Mesendoderm (in vitro differentiated cells): ENCODE measurements around the gene NPW.
A peak's percentile ranks its signal among the peaks of the same experiment; 100 is the strongest.

Source experiments
- DNase-seq: peaks from one replicate; pipeline ENCODE4 v3.0.0; 2013
- H2AK5ac ChIP-seq: 2 replicates; pipeline ENCODE4 v1.6.1; 2013; ENCODE audit warnings: low read length, inconsistent platforms
- H2BK120ac ChIP-seq: 2 replicates; pipeline ENCODE4 v1.6.1; 2013; ENCODE audit warnings: low read depth, mild to moderate bottlenecking, low read length, moderate library complexity, mixed read lengths
- H2BK15ac ChIP-seq: replicated peaks from 2 replicates; pipeline ENCODE4 v1.6.1; 2013; ENCODE audit warnings: low read depth, mild to moderate bottlenecking, moderate library complexity
- H2BK5ac ChIP-seq: 2 replicates; pipeline ENCODE4 v1.6.1; 2013; ENCODE audit warnings: low read length, inconsistent platforms
- H3K18ac ChIP-seq: 2 replicates; pipeline ENCODE4 v1.6.1; 2013; ENCODE audit warnings: mild to moderate bottlenecking, low read length, mixed read lengths
- H3K23ac ChIP-seq: one replicate; pipeline ENCODE4 v1.6.1; 2013; ENCODE audit warnings: low read length
- H3K27ac ChIP-seq: 2 replicates; pipeline ENCODE4 v1.5.1; 2013; ENCODE audit warnings: low read depth, mild to moderate bottlenecking, inconsistent platforms, low read length, moderate library complexity
- H3K27me3 ChIP-seq: 2 replicates; pipeline ENCODE4 v1.6.1; 2013; ENCODE audit warnings: low read length, control low read depth, mild to moderate bottlenecking, inconsistent platforms; ENCODE audit not compliant: insufficient read depth, poor library complexity
- H3K36me3 ChIP-seq: 2 replicates; pipeline ENCODE4 v1.6.1; 2013; ENCODE audit warnings: low read length, inconsistent platforms; ENCODE audit not compliant: control insufficient read depth, insufficient read depth
- H3K4ac ChIP-seq: one replicate; pipeline ENCODE4 v1.6.1; 2013; ENCODE audit warnings: low read depth, mild to moderate bottlenecking, low read length, moderate library complexity
- H3K4me1 ChIP-seq: 2 replicates; pipeline ENCODE4 v1.6.1; 2013; ENCODE audit warnings: low read depth, low read length, inconsistent platforms; ENCODE audit not compliant: control insufficient read depth
- H3K4me2 ChIP-seq: 2 replicates; pipeline ENCODE4 v1.6.1; 2013; ENCODE audit warnings: low read length
- H3K4me3 ChIP-seq: 2 replicates; pipeline ENCODE4 v1.5.1; 2013; ENCODE audit warnings: mild to moderate bottlenecking, low read length
- H3K56ac ChIP-seq: one replicate; pipeline ENCODE4 v1.6.1; 2013; ENCODE audit warnings: low read length
- H3K79me1 ChIP-seq: 2 replicates; pipeline ENCODE4 v1.6.1; 2013; ENCODE audit warnings: low read length, inconsistent platforms
- H3K79me2 ChIP-seq: 2 replicates; pipeline ENCODE4 v1.6.1; 2013; ENCODE audit warnings: mild to moderate bottlenecking, low read length; ENCODE audit not compliant: control insufficient read depth, insufficient read depth
- H3K9ac ChIP-seq: 2 replicates; pipeline ENCODE4 v1.6.1; 2013; ENCODE audit warnings: low read length, inconsistent platforms
- H4K5ac ChIP-seq: one replicate; pipeline ENCODE4 v1.6.1; 2013; ENCODE audit warnings: low read length
- H4K8ac ChIP-seq: one replicate; pipeline ENCODE4 v1.6.1; 2013; ENCODE audit warnings: low read depth, mild to moderate bottlenecking, control low read depth, low read length, moderate library complexity
- WGBS: extraction: QIAGEN DNeasy Blood & Tissue Kit; methylation state at CpG from one replicate; pipeline ENCODE4 v1.1.7; 2013; ENCODE audit warnings: low lambda C conversion rate, missing lambda C conversion rate; ENCODE audit not compliant: insufficient coverage; ENCODE audit errors: extremely low coverage; 5-methylcytosine and 5-hydroxymethylcytosine counted together

NPW gene

DNA sequence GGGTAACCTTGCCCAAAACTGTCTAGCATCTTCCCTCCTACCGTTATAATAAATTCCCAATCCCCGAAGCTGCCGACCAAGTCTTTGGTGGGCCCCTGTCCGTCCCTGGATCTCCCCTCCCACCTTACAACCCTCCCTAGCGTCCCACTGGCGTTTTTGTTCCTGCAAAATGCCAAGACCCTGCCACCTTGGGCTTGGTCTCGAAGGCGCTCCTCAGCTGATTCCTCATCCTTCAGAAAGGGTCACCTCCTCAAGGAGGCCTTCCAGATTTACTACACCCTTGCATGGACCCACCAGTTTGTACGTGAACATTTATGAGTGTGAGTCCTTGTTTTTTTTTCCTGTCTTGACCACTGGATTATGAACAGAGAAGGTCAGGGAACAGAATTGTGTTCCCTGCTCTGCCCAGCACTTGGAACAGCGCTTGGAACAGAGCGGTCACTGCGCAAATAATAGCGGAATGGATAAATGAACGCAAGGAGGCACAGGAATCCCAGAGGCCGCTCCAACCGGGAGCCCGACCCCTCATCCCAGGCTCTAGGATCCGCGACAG is 36.5 kb upstream of the NPW start:
- no CpG with 5 or more reads among the region's 19 CpGs for WGBS

GRCh38 chr16:1983544-1984346 is 35.8 kb upstream of the NPW start, which contains the start of gene GFER:
Gene GFER (plus strand): TSS chr16:1984193. CDS start chr16:1984219, 26 bp downstream.
- Histone ChIP-seq H4K8ac (no peak within 1 kb of the TSS), H4K5ac (no peak within 1 kb of the TSS), H3K4me1 (peaks cover 5% of the 10 kb centered on the region), H3K27me3 (peaks cover 9% of the 10 kb centered on the region), H3K79me2 (peaks cover 2% of the 10 kb centered on the region), H3K56ac (peak within 1 kb of the TSS; percentile 96), H2BK5ac (no peak within 1 kb of the TSS), H3K18ac (peak within 1 kb of the TSS; percentile 72), H3K23ac (no peak within 1 kb of the TSS), H3K4ac (peak within 1 kb of the TSS; percentile 61), H2BK120ac (no peak within 1 kb of the TSS), H2AK5ac (no peak within 1 kb of the TSS), H3K9ac (peak within 1 kb of the TSS; percentile 91), H3K4me3 (peak within 1 kb of the TSS; percentile 78), H3K4me2 (peak within 1 kb of the TSS; percentile 84), H2BK15ac (no peak within 1 kb of the TSS), H3K79me1 (peaks cover 10% of the 10 kb centered on the region), H3K27ac (peak within 1 kb of the TSS; percentile 64), H3K36me3 (peaks cover 3% of the 10 kb centered on the region)
- DNase-seq: peak; percentile 96
- no CpG with 5 or more reads among the region's 109 CpGs for WGBS

More for the DNA sequence above, 36.5 kb upstream of the NPW start:
- peaks cover 9% of the 10 kb centered on the region for H3K27me3 ChIP-seq
- H3K9ac ChIP-seq: peak overlapping the region; percentile 37
- H3K23ac ChIP-seq: no peak overlapping the region
- no peak overlapping the region for H4K5ac ChIP-seq
- H4K8ac ChIP-seq: no peak overlapping the region
- H3K56ac ChIP-seq: no peak overlapping the region
- no peak for DNase-seq
- H3K18ac ChIP-seq: no peak overlapping the region
- peaks cover 10% of the 10 kb centered on the region for H3K79me1 ChIP-seq
- H3K4me1 ChIP-seq: peaks cover 5% of the 10 kb centered on the region
- no peak overlapping the region for H2BK5ac ChIP-seq
- no peak overlapping the region for H3K4me3 ChIP-seq
- peaks cover 2% of the 10 kb centered on the region for H3K79me2 ChIP-seq
- H2BK15ac ChIP-seq: no peak overlapping the region
- H3K4ac ChIP-seq: no peak overlapping the region
- H2BK120ac ChIP-seq: no peak overlapping the region
- H3K27ac ChIP-seq: no peak overlapping the region
- H3K4me2 ChIP-seq: no peak overlapping the region
- no peak overlapping the region for H2AK5ac ChIP-seq
- H3K36me3 ChIP-seq: peaks cover 3% of the 10 kb centered on the region

- no peak overlapping the region for H2BK5ac ChIP-seq
- peak overlapping the region; percentile 96 for H3K56ac ChIP-seq
- H3K4me3 ChIP-seq: peak overlapping the region; percentile 78
- no CpG with 5 or more reads among the region's 58 CpGs for WGBS
- peaks cover 10% of the 10 kb centered on the region for H3K79me1 ChIP-seq
- H3K79me2 ChIP-seq: peaks cover 2% of the 10 kb centered on the region
- H2BK15ac ChIP-seq: no peak overlapping the region
- peak overlapping the region; percentile 91 for H3K9ac ChIP-seq
- no peak overlapping the region for H2AK5ac ChIP-seq
- no peak overlapping the region for H4K5ac ChIP-seq
- peaks cover 9% of the 10 kb centered on the region for H3K27me3 ChIP-seq
- peak overlapping the region; percentile 61 for H3K4ac ChIP-seq
- no peak overlapping the region for H3K23ac ChIP-seq
- DNase-seq: no peak
- H3K27ac ChIP-seq: peak overlapping the region; percentile 64
- no peak overlapping the region for H2BK120ac ChIP-seq
- peak overlapping the region; percentile 43 for H3K4me2 ChIP-seq
- H4K8ac ChIP-seq: no peak overlapping the region
- peaks cover 3% of the 10 kb centered on the region for H3K36me3 ChIP-seq
- H3K4me1 ChIP-seq: peaks cover 5% of the 10 kb centered on the region
- peak overlapping the region; percentile 72 for H3K18ac ChIP-seq
These were observed 35.0 kb upstream of the NPW start for GRCh38 chr16:1984347-1985225.

GRCh38 chr16:1985466-1986150 is 34.0 kb upstream of the NPW start:
- no peak overlapping the region for H3K4ac ChIP-seq
- H3K4me3 ChIP-seq: no peak overlapping the region
- no peak for DNase-seq
- no peak overlapping the region for H3K56ac ChIP-seq
- H4K8ac ChIP-seq: no peak overlapping the region
- no CpG with 5 or more reads among the region's 14 CpGs for WGBS
- peaks cover 2% of the 10 kb centered on the region for H3K79me2 ChIP-seq
- no peak overlapping the region for H3K18ac ChIP-seq
- H3K36me3 ChIP-seq: peaks cover 3% of the 10 kb centered on the region
- H2BK5ac ChIP-seq: no peak overlapping the region
- H2AK5ac ChIP-seq: no peak overlapping the region
- peak overlapping the region; percentile 91 for H3K9ac ChIP-seq
- no peak overlapping the region for H3K27ac ChIP-seq
- peaks cover 8% of the 10 kb centered on the region for H3K27me3 ChIP-seq
- H3K23ac ChIP-seq: no peak overlapping the region
- H2BK15ac ChIP-seq: no peak overlapping the region
- H3K4me2 ChIP-seq: no peak overlapping the region
- peaks cover 5% of the 10 kb centered on the region for H3K4me1 ChIP-seq
- H2BK120ac ChIP-seq: no peak overlapping the region
- no peak overlapping the region for H4K5ac ChIP-seq
- H3K79me1 ChIP-seq: peaks cover 10% of the 10 kb centered on the region

DNA sequence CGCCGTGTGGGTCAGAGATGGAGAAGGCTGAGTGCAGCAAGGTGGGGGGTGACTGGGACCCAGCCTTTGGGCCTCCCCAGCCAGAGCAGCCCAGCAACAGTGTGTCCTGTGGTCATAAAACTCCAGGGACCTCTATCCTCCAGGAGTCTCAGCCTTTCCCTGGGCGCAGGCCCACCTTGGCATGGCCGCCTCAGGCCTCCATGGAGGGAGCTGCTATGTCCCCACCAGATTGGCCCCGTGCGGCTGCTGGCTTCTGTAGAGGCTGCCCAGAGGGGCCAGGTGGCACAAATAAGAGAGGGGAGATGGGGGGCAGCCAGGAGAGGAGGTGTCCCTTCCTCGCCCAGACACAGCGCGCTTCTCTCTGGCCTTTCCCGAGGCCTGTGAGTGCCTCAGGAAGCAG is 32.4 kb upstream of the NPW start:
- no peak overlapping the region for H3K4ac ChIP-seq
- no peak overlapping the region for H3K4me2 ChIP-seq
- H3K56ac ChIP-seq: no peak overlapping the region
- no peak overlapping the region for H2BK15ac ChIP-seq
- no peak overlapping the region for H4K8ac ChIP-seq
- H2BK120ac ChIP-seq: no peak overlapping the region
- no peak overlapping the region for H2AK5ac ChIP-seq
- no peak overlapping the region for H3K18ac ChIP-seq
- no peak overlapping the region for H2BK5ac ChIP-seq
- no peak overlapping the region for H4K5ac ChIP-seq
- WGBS: no CpG with 5 or more reads among the region's 10 CpGs
- H3K23ac ChIP-seq: no peak overlapping the region
- peaks cover 2% of the 10 kb centered on the region for H3K79me2 ChIP-seq
- H3K27ac ChIP-seq: no peak overlapping the region
- H3K27me3 ChIP-seq: peaks cover 3% of the 10 kb centered on the region
- no peak overlapping the region for H3K4me3 ChIP-seq
- no peak for DNase-seq
- peaks cover 3% of the 10 kb centered on the region for H3K36me3 ChIP-seq
- peaks cover 5% of the 10 kb centered on the region for H3K4me1 ChIP-seq
- H3K79me1 ChIP-seq: peaks cover 10% of the 10 kb centered on the region
- no peak overlapping the region for H3K9ac ChIP-seq
